GM19043 (cell line): ENCODE measurements around the gene PCSK4.
"Not testable (repeated sequence)": the region's sequence is repeated elsewhere in the genome, so short reads cannot be mapped to it uniquely, and the experiment has no call there.

Experiments used
- ATAC-seq: cut with Tn5 transposase; IDR thresholded peaks from one replicate; pipeline ENCODE4 v1.9.1; 2021; ENCODE audit warnings: low read depth; ENCODE audit not compliant: unreplicated experiment

PCSK4 gene

DNA sequence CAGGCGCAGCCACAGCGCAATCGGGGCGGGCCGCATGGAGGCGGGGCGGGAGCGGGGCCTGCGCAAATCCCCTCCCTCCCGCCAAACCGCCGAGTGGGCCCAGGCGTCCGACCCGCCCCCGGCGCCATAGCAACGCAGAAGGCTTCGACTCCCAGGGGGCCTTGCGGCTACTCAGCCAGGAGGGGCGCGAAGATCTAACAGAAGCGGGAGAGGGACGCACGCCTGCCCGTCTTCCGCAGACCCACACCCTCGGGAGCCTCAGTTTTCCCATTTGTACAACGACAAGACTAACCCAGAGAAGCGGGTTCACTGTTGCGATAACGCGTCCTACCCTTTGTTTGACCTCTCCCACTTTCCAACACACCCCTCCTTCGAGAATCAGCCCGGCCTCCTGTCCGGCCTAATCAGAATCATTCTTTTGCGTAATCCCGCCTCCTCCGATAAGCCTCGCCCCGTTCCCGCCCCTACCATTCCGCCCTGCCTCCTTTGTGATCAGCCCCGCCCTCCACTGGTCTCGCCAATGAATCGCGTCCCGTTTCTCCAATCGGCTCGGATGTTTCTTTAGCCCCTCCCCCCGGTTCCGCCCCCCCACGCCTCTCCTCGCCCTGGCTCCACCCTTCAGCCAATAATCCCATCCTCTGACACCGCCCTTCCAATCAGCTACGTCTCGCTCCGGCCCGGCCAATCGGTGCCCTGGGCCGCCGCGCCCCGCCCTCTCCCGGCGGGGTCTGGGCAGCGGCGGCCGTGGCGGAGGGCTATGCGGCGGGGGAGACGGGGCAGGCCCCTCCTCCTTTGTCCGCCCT, at the start of gene PCSK4:
Gene PCSK4, minus strand, starts transcription at position 40 of the 803 bp plus-strand sequence. Its CDS starts 4 bp downstream, at position 36.
- peak; percentile 78 for ATAC-seq

DNA sequence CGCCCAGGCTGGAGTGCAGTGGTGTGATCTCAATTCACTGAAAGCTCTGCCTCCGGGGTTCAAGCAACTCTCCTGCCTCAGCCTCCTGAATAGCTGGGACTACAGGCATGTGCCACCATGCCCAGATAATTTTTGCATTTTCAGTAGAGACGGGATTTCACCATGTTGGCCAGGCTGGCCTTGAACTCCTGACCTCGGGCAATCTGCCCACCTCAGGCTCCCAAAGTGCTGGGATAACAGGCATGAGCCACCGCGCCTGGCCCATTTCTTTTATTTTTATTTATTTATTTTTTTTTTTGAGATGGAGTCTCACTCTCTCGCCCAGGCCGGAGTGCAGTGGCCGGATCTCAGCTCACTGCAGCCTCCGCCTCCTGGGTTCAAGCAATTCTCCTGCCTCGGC, 49.6 kb upstream of the PCSK4 start:
- not testable (repeated sequence) for ATAC-seq

DNA sequence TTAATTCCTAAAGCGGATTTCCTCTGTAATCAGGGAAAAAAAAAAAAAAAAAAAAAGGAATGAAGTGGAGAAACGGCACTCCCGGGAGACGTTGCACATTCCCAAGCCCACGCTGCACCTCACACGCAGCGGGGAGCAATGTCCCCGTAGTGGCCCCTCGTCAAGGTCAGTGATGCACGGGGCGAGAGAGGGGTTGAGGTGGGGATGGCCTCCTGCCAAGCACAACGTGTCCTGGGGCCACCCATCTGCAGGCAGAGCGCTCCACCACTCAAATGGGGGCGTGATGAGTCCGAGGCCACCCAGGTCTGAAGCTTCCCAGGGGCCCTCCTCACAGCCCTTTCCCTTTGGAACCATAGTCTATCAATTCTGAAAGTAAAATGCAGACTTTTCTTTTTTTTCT, 48.8 kb upstream of the PCSK4 start:
- no peak for ATAC-seq

DNA sequence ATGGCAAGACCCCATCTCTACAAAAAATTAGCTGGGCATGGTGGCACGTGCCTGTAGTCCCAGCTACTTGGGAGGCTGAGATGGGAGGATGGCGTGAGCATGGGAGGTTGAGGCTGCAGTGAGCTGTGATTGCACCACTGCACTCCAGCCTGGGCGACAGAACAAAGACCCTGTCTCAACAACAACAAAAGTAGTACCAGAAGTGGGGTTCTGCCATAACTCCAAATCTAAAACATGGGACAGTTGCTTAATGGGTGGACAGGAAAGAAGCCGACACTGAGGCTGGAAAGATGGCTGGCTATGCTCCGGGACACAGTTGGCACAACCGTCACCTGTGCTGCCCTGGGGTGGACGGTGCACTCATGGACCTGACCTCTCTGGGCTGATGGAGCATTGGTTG, 45.5 kb upstream of the PCSK4 start:
- not testable (repeated sequence) for ATAC-seq

DNA sequence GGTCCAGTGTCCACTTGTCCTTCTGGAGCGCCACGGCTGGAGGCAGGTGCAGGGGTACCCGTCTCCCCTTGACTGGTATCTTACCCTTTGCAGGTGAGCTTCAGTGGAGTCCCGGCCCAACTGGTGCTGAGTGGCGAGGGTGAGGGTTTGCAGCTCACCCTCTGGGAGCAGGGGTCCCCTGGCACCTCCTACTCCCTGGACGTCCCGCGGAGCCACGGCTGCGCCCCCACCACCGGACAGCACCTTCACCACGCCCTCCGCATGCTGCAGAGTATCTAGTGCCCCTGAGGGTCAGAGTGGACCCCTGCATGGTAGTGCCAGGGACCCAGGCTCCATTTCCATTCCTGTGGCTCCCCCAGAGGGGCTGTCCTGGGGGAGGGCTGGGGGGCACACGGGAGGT, 44.8 kb upstream of the PCSK4 start:
- no peak for ATAC-seq

DNA sequence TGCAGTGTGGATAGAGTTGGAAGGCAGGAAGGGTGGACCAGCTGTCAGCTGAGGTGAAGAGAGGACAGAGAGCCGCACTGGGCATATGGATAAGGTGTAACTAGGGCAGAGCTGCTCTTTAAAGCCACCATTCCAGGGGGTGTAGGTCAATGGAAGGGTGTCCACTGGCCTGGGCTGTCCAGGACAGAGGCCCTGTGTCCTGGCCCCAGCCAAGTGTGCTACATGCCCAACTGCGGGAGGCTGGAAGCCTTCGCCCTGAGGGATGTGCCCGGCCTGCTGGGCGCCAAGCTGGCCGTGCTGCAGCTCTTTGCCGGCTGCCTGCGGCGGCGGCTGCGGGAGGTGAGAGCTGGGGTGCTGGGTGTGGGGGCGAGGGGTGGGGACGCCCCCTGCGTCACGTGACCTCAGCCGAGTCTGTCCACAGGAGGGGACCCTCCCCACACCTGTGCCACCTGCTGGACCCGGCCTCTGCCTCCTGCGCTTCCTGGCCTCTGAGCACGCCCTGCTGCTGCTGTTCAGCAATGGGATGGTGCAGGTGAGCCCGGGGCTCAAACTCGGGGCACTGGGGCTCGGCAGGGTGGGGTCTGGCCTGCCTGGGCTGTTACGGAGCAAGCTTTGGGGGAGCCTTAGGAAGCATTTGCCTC, 43.5 kb upstream of the PCSK4 start:
- no peak for ATAC-seq

DNA sequence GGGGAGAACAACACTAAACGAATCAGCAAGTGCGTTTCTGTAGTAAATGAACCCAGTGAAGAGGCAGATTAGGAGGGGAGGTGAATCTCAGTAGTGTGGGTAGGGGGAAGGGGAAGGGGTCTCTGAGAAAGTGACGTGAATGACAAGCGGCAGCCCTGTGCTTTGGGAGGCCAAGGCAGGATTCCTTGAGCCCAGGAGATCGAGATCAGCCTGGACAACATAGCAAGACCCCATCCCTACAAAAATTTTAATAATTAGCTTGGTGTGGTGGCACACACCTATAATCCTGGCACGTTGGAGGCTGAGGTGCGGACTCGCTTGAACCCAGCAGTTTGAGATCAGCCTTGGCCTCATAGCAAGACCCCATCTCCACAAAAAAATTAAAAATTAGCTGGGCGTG, 41.9 kb upstream of the PCSK4 start:
- ATAC-seq, result no peak

DNA sequence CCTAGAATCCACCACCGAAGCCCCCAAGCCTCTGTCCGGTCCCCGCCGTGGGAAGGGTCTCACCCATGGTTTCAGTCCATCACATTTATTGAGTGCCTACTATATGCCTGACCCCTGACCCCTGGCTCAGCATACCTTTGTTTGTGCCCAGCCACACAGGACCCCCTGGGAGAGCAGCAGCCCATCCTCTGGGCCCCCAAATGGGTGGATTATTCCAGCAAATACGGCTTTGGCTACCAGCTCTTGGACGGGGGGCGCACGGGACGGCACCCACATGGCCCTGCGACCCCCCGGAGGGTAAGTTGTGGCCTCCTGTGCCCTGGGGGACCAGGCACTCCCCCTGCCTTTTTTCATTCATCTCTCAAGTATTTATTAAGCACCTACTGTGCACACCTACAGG, 41.4 kb upstream of the PCSK4 start:
- no peak for ATAC-seq

DNA sequence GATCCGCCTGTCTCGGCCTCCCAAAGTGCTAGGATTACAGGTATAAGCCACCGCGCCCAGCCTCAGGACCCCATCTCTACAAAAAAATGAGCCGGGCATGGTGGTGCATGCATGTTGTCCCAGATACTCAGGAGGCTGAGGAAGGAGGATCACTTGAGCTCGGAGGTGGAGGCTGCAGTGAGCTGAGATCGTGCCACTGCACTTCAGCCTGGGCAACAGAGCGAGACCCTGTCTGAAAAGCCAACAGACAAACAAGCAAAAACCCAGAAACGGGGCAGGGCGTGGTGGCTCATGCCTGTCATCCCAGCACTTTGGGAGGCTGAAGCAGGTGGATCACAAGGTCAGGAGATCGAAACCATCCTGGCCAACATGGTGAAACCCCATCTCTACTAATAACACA, 40.7 kb upstream of the PCSK4 start:
- not testable (repeated sequence) for ATAC-seq

DNA sequence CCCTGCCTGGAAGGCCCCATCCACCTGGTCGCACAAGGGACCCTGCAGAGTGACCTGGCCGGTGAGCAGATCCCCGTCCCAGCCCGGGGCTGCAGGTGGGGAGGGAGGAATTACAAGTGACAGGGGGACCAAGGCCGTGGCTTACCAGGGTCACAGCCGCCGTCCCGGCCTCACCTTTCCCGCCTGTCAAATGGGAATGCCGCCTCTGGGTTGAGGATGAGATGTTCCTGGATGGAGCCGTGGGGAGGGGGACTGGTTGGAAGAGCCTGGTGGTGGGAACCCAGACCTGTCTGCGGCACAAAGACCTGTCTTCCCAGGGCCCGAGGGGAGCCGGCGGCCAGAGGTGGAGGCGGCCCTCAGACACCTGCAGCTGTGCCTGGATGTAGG, 39.3 kb upstream of the PCSK4 start:
- no peak for ATAC-seq

DNA sequence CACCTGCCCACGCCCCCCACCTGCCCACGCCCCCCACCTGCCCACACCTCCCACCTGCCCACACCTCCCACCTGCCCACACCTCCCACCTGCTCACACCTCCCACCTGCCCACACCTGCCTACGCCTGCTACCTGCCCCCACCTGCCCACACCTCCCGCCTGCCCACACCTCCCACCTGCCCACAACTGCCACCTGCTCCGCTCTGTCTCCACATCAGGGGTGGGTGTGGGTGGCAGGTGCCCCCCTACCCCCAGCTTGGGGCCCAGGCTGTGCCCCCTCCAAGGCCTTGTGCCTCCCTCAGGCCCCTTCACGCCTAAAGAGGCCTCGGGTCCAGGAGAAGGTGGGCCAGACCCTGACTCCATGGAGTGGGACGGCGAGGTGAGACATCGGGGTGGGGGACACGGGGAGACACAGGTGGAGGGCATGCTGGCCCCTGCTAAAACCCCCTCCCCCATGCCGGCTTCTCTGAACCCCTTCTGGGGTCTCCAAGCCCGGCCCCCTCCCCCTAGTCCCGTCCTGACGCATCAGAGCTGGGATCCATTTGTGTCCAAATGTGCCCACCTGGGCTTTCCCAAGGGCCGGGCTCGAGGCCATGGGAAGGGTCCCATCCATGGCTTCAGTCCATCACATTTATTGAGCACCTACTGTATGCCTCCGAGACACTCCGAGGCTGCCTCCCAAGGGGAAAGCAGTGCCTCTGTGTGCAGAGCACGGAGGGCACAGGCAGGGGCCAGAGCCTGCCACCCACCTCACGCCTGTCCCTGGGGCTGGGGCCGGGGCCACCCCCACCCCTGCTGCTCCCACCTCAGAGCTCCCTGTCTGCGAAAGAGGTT, 38.7 kb upstream of the PCSK4 start:
- no peak for ATAC-seq

DNA sequence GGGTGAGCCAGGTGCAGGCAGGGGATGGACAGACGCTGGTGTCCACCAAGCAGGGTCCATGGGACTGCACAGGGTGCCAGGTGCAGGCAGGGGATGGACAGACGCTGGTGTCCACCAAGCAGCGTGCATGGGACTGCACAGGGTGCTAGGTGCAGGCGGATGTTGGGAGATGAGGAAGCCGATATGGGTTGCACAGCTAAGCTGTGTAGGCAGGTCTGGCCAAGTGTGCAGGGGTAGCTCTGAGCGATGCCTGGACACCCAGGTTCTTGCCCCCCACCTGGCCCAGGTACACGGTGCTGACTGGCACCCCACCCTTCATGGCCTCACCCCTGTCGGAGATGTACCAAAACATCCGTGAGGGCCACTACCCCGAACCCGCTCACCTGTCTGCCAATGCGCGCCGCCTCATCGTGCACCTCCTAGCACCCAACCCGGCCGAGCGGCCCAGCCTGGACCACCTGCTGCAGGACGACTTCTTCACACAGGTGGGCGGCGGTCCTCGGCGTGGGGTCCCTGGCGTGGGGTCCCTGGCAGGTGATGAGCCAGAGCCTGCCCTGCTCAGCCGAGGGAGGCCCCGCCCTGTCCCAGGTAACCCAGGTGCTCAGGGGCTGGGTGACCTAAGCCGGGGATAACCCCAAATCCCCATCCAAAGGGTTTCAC, 37.6 kb upstream of the PCSK4 start:
- ATAC-seq, result no peak

DNA sequence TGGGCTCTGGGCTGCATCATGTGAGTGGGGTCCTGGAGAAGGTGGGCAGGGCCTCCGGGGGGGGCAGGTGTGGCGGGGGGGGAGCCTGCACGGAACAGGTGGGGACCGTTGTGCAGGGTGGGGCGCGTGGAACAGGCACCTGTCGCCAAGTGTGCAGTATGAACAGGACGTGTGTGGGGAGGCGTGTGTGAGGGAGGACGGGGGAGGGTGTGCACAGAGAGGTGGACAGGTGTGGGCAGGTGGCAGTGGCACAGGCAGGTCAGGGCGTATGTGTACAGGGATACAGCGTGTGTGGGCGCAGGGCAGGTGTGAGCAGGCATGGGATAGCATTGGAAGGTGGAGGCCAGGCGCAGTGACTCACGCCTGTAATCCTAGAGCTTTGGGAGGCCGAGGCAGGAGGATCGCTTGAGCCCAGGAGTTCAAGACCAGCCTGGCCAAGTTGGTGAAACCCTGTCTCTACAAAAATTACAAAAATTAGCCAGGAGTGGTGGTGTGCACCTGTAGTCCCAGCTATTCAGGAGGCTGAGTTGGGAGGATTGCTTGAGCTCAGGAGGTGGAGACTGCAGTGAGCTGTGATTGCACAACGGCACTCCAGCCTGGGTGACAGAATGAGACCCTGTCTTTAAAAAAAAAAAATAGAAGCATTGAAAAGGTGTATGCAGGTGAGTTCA, 37.0 kb upstream of the PCSK4 start:
- ATAC-seq, result no peak

DNA sequence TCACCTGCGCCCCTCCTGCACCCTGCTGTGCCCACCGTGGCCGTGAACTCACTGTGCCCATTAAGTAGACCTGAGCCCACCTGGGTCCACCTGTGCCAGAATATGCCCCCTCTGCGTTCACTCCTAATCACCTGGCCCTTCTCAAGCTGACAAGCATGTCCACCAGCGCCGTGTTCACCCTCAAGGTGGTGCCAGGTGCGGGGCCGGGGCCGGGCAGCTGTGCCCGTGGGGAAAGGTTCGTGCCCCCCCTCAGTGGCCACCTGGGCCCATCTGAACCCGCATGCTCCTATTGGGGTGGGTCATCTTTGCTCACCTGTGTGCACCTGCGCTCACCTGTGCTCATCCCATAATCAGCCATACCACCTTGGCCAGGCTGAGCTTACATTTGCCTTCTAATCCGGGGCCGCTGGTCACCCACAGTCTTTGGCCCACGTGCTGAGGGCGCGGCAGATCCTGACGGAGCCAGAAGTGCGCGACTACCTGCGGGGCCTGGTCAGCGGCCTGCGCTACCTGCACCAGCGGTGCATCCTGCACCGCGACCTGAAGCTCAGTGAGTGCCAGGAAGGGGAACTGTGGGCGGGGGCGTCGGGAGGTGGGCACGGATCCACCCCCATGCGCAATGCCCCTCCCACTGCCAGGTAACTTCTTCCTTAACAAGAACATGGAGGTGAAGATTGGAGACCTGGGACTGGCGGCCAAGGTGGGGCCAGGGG, 36.1 kb upstream of the PCSK4 start:
- ATAC-seq, result no peak

DNA sequence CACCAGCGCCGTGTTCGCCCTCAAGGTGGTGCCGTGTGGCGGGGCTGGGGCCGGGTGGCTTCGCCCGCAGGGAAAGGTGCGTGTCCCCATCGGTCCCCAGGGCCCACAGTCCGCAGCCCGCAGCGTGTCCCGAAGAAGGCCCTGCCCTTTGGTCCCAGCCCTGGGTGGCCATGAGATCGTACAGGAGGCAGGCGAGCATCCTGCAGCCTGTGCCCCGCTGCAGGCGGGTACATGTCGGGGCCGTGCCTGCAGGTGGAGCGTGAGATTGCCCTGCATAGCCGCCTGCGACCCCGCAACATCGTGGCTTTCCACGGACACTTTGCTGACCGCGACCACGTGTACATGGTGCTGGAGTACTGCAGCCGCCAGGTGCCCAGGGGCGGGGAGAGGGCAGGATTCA, 35.2 kb upstream of the PCSK4 start:
- ATAC-seq, result no peak

DNA sequence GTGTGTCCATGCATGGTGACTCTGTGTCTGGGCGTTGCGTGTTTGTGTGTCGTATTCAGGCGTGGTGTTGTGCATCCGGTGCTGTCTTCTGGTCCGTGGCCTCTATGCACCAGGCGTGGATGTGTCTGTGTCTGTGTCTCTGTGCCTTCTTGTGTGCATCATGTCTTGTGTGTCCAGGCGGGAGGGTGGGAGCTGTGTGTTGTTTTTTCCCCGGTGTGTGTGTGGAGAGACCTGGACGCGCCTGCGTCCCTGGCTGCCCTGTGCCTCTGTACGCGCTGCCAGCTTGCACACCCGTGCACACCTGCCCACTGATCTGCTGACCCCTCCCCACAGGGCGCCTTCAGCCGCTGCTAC, 34.8 kb upstream of the PCSK4 start:
- ATAC-seq, result no peak

DNA sequence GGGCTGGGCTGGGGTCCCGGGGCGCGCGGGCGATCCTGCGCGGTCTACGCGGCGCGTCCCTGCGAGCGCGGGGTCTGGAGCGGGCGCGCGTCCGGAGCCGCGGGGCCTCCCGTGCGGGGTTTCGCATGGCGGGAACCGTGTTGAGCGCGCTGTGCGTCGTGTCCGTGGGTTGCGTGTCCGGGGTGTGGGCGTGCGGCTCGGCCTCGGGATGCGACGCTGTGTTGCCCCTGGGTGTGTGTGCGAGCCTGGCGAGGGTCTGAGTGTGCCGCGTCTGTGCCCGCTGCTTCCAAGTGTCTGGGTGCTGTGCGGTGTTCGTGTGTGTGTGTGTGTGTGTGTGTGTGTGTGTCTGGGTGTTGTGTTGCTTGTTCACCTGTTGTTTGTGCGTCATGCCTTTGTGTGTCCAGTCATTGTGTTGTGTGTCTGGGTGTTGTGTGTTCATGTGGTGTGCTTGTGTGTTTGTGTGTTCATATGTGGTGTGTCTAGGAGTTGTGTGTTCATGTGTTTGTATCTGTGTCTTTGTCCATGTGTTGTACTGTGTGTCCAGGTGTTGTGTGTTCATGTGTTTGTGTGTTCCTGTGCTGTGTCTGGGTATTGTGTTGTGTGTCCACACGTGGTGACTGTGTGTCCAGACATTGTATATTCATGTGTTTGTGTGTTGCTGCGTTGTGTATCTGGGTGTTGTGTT, 34.3 kb upstream of the PCSK4 start:
- no peak for ATAC-seq

DNA sequence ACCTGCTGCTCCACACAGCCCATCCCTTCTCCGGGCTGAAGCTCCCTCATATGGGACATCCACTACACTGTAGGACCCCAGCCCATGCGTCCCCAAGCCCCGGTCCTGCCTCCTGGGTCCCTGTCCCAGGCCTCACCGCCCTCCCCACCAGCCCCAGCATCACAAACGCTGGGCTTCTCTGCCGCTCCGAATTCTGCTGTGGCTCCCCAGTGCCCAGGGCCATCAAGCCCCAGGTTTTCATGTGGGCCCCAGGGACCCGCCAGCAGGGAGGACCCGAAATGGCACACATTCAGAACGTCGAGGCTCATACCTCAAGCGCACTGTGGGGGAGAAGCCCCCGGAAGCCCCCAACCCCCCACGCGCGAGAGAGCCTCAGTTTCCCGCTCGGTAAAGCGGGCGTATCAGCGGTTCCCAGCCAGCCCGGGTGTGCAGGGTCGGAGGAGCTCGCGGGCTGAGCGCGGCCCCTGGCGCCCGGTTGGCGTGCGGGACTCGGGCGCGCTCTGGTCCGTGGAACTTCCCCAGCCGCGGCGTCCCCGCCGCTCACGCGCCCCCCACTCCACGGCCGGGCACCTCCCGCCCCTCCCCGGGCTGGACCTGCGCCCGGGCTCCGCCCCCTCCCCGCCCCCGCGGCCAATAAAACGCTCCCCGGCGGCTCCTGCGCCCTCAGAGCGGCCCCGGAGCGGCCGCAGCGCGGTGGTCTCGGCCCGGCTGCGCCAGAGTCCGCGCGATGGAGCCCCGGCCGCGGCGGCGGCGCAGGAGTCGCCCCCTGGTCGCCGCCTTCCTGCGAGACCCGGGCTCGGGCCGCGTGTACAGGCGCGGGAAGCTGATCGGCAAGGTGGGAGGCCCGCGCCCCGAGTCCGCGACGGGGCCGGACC, 33.5 kb upstream of the PCSK4 start, which contains the start of gene PLK5:
Gene PLK5, plus strand, starts transcription at position 666 of the 875 bp plus-strand sequence. CDS start 2,920 bp downstream, outside the sequence.
- ATAC-seq, result no peak
